Pancreas (tissue), 10 donors: ENCODE results near the gene ZNF660. TPM values are rescaled to one million over a fixed set of nuclear protein-coding genes. Genes with fewer than 3 reads are reported as not detected.
A peak's percentile ranks its signal among the peaks of the same experiment; 100 is the strongest.
"Not testable (repeated sequence)": the region's sequence is repeated elsewhere in the genome, so short reads cannot be mapped to it uniquely, and the experiment has no call there.

Experiments used
- ATAC-seq, 4 donors: fragments of 200-7000 bp; cut with Tn5 transposase; one replicate each; pipeline versions ENCODE4 v1.8.0 to v1.9.1; 2020; ENCODE audit warnings: mild to moderate bottlenecking in 4 of 4, moderate library complexity in 4 of 4
- DNase-seq, 6 donors: peaks; one replicate each; pipeline ENCODE4 v3.0.0-alpha.2; 2020
- FAIRE-seq: peaks from 2 replicates; lab custom pipeline; 2012; peaks lifted over from hg19 to GRCh38; lab: Jason Lieb, UNC
- H3K27ac ChIP-seq, 4 donors: fragments of 200-600 bp; sonication (generic); 1 replicate in 3 of 4; 2 replicates in 1 of 4; pipeline versions ENCODE4 v1.5.0 to v1.8.0; 2020
- H3K27me3 ChIP-seq, 4 donors: fragments of 200-600 bp; one replicate each; pipeline ENCODE4 v1.8.0; 2021
- H3K36me3 ChIP-seq, 3 donors: fragments of 200-600 bp; sonication (generic) in 1 of 3; one replicate each; pipeline versions ENCODE4 v1.5.0 to v1.8.0; 2020 to 2021
- H3K4me1 ChIP-seq, 3 donors: fragments of 200-600 bp; one replicate each; pipeline ENCODE4 v1.8.0; 2021
- H3K4me3 ChIP-seq, 4 donors: fragments of 200-600 bp; sonication (generic) in 2 of 4; one replicate each; pipeline versions ENCODE4 v1.5.0 to v1.8.0; 2020 to 2021
- H3K9me3 ChIP-seq, 4 donors: fragments of 200-600 bp; one replicate each; pipeline ENCODE4 v1.8.0; 2021
- WGBS, 2 donors: extraction: QIAGEN DNeasy Blood & Tissue Kit; methylation state at CpG; one replicate each; pipeline ENCODE4 v1.1.7; 2013; 5-methylcytosine and 5-hydroxymethylcytosine counted together
- intact Hi-C, 3 donors: fragments of 100-400 bp; cut with DNase I; formaldehyde crosslinking; loops; one replicate each; pipeline versions ENCODE4 v1.11.1 to v1.14.2; 2022
- polyA plus RNA-seq, 2 donors: library from polyadenylated mRNA; stranded (reverse); fragments of 200-250 nt; gene quantifications; one replicate each; pipeline ENCODE4 v1.2.3, GENCODE V29; 2013
- total RNA-seq, 6 donors: library from RNA; stranded (reverse); fragmentation: NEBNext Ultra II Directional in 4 of 6; extraction: Animal tissue kit (Norgen Biotek cat#: 25700) in 4 of 6; gene quantifications; one replicate each; pipeline versions ENCODE4 v1.2.1 to v1.2.4, GENCODE V29; 2021 to 2023
- TF ChIP-seq, protein P1 (sequence below), 4 donors: fragments of 200-600 bp; sonication (generic) in 3 of 4; IDR thresholded peaks; one replicate each; pipeline versions ENCODE4 v1.5.0 to v1.8.0; 2021; ENCODE audit warnings: antibody characterized with exemption in 4 of 4
- donor health status: healthy with polysubstance abuse.
- donor health status: DM: no; HTN: no; CAD: no; lungs with moderate emphysema.
- donor health status: DM: no; HTN: no; CAD: no.
- donor health status: control.
- donor health status: control.
- donor health status: Bipolar disorder and iron deficiency.
- donor health status: DM: yes; HTN: yes; CAD: no.
- donor health status: DM: no; HTN: no; CAD: no.
- donor health status: DM: no; HTN: no; CAD: no.
- donor health status: DM: yes; HTN: yes; CAD: no.

ZNF660 gene
- total and polyA plus RNA-seq, 8 donors = 0.66 to 1.9 (median 1.2) TPM

DNA sequence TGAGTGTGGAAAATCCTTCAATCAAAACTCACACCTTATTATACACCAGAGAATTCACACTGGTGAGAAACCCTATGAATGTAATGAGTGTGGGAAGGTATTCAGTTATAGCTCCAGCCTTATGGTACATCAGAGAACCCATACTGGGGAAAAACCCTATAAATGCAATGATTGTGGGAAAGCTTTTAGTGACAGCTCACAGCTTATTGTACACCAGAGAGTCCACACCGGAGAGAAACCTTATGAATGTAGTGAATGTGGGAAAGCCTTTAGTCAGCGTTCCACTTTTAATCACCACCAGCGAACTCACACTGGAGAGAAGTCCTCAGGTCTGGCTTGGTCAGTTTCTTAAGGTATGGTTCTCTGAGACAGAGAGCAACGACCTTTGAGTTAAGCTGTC lies 13.7 kb upstream of the ZNF660 start:
- intact Hi-C loops = no loop called here
- Histone ChIP-seq H3K27me3 (no peaks in the 10 kb centered on the region), H3K27ac (no peak overlapping the region), H3K4me3 (no peak overlapping the region), H3K36me3 (peaks cover 0 to 34% (median 0%) of the 10 kb centered on the region in 3 donors), H3K9me3 (peaks cover 0 to 5% (median 0%) of the 10 kb centered on the region in 4 donors), H3K4me1 (no peaks in the 10 kb centered on the region)
- 95 to 99% methylated on average over 4 of the region's 4 CpGs for WGBS, 2 donors
- TF ChIP-seq, protein P1, sequence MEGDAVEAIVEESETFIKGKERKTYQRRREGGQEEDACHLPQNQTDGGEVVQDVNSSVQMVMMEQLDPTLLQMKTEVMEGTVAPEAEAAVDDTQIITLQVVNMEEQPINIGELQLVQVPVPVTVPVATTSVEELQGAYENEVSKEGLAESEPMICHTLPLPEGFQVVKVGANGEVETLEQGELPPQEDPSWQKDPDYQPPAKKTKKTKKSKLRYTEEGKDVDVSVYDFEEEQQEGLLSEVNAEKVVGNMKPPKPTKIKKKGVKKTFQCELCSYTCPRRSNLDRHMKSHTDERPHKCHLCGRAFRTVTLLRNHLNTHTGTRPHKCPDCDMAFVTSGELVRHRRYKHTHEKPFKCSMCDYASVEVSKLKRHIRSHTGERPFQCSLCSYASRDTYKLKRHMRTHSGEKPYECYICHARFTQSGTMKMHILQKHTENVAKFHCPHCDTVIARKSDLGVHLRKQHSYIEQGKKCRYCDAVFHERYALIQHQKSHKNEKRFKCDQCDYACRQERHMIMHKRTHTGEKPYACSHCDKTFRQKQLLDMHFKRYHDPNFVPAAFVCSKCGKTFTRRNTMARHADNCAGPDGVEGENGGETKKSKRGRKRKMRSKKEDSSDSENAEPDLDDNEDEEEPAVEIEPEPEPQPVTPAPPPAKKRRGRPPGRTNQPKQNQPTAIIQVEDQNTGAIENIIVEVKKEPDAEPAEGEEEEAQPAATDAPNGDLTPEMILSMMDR (IDR thresholded peaks at IDR 0.05) = no peak
- ATAC-seq (no peak), DNase-seq (no peak), FAIRE-seq (no peak)

DNA sequence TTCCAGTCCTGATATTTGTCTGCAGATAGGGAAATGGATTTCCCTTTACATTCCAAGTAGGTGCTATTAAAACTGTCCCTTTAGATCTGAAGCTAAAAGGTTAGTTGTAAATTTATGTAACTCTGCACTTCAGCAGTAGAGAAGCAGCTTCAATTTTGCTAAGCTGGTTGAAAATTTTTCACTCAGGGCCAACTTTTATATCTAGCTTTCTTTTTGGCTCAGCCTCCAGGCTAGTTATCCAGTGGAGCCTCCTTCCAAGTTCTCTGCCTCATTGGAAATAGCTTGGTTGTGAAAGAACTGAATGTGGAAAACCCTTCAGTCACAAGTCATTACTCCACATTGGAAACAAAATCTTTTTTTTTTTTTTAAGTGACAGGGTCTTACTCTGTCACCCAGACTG lies 8.2 kb upstream of the ZNF660 start:
- intact Hi-C loops = no loop called here
- no peak for FAIRE-seq
- no peaks in the 10 kb centered on the region for H3K9me3 ChIP-seq
- no peak overlapping the region for H3K4me3 ChIP-seq
- no peak for ATAC-seq
- H3K27ac ChIP-seq = no peak overlapping the region
- H3K36me3 ChIP-seq = peaks cover 0 to under 1% (median 0%) of the 10 kb centered on the region in 3 donors
- H3K4me1 ChIP-seq = no peaks in the 10 kb centered on the region
- H3K27me3 ChIP-seq = no peaks in the 10 kb centered on the region
- TF ChIP-seq, protein P1 (IDR thresholded peaks at IDR 0.05) = no peak
- no peak for DNase-seq

DNA sequence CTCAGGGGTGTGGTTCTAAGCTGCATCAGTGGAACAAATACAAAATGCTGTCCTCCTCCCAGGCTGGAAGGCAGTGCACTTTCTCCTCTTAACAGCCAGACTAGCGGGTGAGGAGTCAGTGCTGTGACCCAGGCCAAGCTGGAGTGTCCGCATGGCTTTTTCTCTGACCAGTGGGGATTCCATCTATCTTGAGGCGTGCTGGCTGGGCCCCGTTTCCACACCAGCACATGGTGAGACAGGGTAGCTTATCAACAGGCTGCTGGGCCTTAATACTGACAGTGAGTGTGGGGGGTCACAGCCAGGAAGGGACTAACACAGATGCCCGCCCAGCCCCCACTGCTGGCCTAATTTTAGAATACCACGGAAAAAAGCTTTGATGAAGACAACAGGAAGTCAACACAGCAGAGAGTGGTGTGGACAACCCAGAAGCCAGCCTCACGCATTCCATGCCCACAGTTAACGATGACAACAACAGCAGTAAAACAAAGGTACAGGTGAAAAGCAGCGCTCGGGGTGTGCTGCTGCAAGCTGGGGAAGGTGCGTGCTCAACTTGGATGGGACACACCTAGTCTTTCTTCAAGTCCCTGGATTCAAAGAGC lies 7.3 kb upstream of the ZNF660 start:
- H3K36me3 ChIP-seq, H3K27ac ChIP-seq, ATAC-seq, intact Hi-C loops, H3K9me3 ChIP-seq, DNase-seq, H3K27me3 ChIP-seq, H3K4me1 ChIP-seq, FAIRE-seq, H3K4me3 ChIP-seq: not testable (repeated sequence)
- 93% methylated on average over 11 of the region's 11 CpGs for WGBS, 2 donors

DNA sequence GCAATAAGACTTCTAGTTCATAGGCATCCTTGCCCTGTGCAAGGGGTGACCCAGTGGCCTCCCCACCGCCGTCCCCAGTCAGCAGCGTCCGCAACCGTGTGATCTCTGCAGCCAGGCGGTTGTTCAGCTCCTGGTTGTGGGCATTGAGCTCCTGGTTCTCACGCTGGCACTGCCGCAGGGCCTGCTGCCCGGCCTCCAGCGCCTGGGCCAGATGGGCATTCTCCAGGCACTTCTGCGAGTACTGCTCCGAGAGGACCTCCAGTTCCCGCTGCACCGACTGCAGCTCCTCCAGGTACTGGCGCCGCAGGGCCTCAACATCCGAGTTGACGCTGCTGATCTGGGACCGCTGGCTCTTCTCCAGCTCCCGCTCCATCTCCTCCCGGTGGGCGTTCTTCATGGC lies 6.4 kb upstream of the ZNF660 start:
- WGBS, 2 donors = 98 to 99% methylated on average over 22 of the region's 22 CpGs
- not testable (repeated sequence) for DNase-seq

DNA sequence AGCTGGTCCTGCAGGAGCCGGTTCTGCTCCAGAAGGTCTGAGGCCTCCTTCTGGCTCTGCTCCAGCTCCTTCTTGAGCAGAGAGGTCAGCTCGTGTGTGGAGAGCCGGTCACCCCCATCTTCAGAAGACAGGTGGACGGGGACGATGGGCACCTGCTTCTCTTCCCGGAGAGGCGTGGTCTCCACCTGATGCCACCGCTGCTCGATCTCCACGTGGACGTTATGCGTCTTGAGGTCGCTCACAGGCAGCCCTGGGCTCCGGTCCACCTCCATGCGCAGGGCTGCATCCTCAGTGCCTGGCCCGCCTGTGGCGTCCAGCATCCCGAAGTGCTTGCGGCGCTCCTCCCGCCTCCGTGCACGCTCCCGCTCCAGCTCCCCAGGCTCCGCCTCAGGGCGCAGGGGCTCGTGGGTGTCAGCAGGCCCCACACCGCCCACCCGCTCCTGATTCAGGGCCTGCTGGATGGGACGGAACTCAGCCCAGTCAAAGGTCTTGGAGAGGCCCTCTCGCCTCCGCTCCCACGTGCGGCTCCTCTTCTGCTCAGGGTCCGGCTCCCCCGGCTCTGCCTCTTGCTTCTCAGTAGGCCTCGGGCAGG lies 5.7 kb upstream of the ZNF660 start:
- ATAC-seq, intact Hi-C loops, H3K27ac ChIP-seq: not testable (repeated sequence)

More for the DNA sequence above, 6.4 kb upstream of the ZNF660 start:
- intact Hi-C loops, FAIRE-seq, H3K36me3 ChIP-seq, H3K27ac ChIP-seq, H3K4me3 ChIP-seq, H3K27me3 ChIP-seq, H3K9me3 ChIP-seq, ATAC-seq, H3K4me1 ChIP-seq: not testable (repeated sequence)

DNA sequence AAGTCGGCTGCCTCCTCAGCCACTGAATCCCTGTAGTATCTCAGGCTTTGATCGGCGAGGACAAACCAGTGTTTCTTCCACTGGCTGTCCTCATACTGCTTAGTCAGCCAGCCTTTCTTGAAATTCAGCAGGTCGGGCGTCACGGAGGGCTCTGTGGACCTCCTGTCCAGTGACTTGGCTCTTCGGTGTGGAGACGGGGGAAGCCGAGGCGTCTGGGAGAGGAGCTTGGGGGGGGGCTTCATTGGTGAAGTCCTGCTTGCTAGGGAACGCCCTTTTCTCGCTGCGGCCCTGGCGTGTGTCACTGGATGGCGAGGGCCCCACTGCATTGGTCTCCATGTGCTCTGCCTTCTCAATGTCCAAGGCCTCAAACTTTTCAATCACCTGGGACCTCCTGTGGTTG lies 5.0 kb upstream of the ZNF660 start:
- ATAC-seq, H3K4me3 ChIP-seq, H3K9me3 ChIP-seq, intact Hi-C loops, H3K27ac ChIP-seq, H3K27me3 ChIP-seq, H3K36me3 ChIP-seq, H3K4me1 ChIP-seq, FAIRE-seq: not testable (repeated sequence)
- DNase-seq = peak in 1 of 6 donors; percentile 56
- WGBS, 2 donors = 95 to 96% methylated on average over 15 of the region's 15 CpGs

More for the DNA sequence above, 5.7 kb upstream of the ZNF660 start:
- H3K9me3 ChIP-seq, H3K4me3 ChIP-seq, H3K36me3 ChIP-seq, H3K27me3 ChIP-seq, DNase-seq, FAIRE-seq, H3K4me1 ChIP-seq: not testable (repeated sequence)
- WGBS, 2 donors = 97 to 98% methylated on average over 36 to 37 of the region's 37 CpGs

DNA sequence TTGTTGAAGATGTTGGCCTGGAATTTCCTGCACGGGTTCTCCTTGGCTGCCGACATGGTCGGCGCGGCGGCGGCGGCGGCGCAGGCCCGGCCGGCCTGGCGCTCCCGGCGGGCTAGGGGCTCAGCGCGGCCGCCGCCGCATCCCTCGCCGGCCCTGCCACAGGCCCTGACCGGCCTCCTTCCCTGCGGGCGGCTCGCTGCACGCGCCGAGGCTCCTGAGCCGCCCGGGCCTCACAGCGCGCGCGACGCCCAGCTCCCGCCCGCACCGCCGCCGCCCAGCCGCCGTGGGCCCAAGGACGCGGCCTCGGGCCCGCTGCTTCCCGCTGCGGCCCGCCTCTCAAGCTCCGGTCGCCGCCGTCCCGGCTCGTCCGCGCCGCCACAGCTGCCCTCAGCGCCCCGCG lies 3.8 kb upstream of the ZNF660 start:
- H3K27me3 ChIP-seq, H3K36me3 ChIP-seq, H3K4me3 ChIP-seq, DNase-seq, FAIRE-seq, H3K27ac ChIP-seq, H3K9me3 ChIP-seq, H3K4me1 ChIP-seq, intact Hi-C loops, ATAC-seq: not testable (repeated sequence)
- 39 to 45% methylated on average over 35 to 62 of the region's 62 CpGs for WGBS, 2 donors
